Measurements from ENCODE around the gene SOCS7.

Gene SOCS7

DNA sequence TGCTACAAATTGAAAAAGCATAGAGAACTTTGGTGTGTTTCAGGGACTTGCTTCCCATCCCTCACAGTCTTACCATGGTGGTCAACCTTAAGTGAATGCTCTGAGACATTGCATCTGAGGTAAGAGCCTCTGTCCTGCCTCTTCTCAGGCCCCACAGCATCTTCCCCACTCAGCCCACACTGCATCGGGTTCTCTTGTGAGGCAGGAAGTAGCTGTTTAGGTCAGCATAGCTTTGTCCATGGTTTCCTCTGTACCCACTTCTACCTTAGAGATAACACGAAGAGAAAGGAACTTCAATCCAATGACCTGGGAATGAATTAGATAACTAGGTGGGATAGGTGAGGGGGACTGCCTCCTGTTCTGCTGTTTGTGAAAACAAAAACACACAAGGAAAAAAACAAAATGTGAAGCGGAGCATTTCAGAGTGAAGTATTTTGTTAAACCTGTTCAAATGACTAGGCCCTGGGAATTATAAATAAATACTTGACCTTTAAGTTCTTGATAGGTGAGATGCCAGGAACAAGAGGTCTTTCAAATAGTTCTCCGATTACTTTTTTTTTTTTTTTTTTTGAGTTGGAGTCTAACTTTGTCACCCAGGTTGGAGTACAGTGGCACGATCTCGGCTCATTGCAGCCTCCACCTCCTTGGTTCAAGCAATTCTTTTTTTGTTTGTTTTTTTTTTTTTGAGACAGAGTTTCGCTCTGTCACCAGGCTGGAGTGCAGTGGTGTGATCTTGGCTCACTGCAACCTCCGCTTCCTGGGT lies 17.7 kb downstream of the SOCS7 start:
- no peak for DNase-seq

GRCh38 chr17:38379448-38379847 lies 27.8 kb downstream of the SOCS7 start:
- DNase-seq: no peak

- DNase-seq: no peak
Measured at GRCh38 chr17:38395090-38395489, 43.4 kb downstream of the SOCS7 start.

GRCh38 chr17:38397227-38397626 lies 45.6 kb downstream of the SOCS7 start:
- no peak for DNase-seq

- DNase-seq: no peak
Measured at GRCh38 chr17:38400286-38400685, 48.6 kb downstream of the SOCS7 start.

DNA sequence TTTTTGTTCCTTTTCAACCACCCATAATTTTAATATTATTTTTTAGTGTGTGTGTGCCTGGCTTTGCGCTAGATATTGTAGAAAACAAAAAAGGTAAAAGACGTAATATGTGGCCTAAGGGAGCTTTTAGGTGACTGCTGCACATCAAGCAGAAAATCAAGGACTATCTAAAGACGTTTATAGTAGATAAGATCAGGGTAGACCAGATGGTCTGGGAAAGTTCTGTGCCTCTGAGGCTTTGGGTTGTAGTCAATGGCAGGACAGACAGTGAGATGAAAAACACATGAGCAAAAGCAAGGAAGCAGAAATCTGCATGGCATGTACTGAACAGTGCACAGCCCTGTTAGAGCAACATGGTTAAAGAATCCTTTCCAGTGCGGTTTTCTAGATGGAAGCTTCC lies 49.8 kb downstream of the SOCS7 start:
- DNase-seq: no peak

DNA sequence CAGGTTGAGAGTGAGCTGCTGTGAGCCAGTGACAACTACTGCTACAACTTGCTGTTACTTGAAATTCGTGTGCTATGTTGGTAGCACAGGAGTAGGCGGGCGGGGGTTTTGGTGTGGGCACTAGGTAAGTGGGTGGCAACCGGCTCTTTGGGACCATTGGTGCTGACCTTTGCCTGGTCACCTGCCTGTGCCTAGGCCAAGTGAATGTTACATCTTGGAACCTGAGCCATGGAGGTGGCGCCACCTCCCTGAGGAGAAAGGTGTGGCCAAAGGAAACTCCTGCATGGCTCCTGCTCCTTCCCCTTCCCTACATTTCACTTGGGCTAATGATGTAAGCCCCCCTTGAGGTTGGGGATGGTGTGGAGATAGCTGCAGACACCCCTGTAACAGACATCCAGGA lies 51.3 kb downstream of the SOCS7 start:
- DNase-seq: no peak

DNA sequence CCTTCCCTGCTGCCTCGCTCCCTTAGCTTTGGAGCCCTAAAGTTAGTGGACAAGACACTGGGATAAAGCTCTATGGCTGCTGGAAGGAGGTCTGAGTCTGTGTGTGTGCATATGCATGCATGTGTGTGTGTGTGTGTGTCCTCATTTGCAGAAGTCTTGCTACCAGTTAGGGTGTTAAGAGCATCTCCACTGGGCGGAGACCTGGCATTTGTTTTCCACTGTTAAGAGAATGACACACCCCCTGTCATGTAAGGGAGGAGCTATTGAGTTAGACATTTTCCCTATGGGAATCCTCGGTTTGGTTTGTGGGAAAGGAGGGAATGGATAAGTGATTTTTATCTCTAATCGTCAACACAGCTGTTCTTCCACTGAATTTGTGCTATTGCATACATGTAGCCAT lies 51.8 kb downstream of the SOCS7 start:
- no peak for DNase-seq

DNA sequence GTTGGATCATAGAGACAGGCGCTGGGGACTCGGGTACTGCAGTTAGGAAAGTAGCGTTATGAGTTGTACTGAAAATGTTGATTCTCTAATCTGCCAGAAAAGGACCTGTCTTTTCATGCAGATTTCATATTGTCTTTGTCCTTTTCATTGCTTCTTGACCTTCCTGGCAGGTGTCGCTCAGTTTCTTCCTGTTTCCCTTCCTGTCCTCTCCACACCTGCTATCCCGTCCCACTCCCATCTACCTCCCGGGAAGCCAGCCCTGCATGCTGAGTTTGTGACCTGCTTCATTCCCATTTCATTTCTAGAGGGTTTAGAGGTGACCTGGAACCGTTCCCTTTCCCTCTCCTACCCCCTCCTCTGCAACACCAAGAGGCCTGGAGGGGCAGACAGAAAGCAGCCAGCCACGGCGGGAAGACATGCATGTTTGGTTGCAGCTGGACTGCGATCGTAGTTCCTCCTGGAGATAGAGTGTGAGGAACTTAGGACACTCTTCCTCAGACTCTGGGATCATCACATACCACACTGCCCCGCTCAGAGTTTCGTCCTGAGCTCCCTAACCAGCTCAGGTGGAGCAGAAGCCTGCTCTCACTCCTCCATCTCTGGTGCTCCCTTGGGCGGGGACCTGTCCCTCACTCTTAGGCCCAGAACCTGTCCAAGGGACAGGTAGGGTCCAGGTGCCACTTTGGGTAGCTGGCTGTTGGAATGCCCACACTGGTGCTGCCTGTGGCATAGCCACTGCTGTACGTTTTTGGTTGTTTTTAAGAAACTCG lies 52.7 kb downstream of the SOCS7 start:
- DNase-seq: no peak

- no peak for DNase-seq
Measured at GRCh38 chr17:38405654-38406053, 54.0 kb downstream of the SOCS7 start.

DNA sequence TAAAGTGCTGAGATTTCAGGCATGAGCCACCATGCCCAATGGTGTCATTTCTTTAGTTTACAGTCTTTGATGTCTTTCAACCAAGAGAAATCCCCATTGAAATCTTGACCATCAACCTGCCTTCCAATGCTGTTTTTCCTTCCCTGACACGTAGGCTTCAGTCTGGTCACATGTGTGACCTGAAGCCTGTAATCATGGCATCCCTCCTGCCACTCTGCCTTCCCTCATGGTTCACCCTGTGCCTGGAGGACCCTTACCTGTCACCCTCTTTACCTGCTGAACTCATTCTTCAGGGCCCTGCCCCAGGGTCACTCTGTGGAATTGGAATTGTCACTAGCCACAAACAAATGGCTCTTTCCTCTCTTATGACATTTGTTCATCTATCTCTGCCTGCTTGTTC lies 58.6 kb downstream of the SOCS7 start:
- no peak for DNase-seq

- DNase-seq: no peak
Measured at GRCh38 chr17:38415250-38416194, 63.9 kb downstream of the SOCS7 start.

DNA sequence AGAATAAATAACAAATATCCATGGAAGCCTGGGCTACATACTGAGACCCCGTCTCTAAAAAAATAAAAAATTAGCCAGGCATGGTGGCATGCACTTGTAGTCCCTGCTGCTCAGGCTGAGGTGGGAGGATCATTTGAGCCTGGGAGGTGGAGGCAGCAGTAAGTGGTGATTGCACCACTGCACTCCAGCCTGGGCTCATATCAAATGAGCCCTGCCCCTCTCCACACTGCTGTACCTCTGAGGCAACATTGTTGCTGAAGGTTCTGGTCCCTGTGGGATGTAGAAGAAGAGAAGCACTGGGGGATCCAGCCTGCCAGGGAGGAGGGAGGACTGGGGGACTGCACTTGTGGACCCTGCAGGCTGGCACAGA lies 65.2 kb downstream of the SOCS7 start:
- DNase-seq: no peak

- no peak for DNase-seq
Measured at GRCh38 chr17:38417210-38417951, 65.7 kb downstream of the SOCS7 start.

- DNase-seq: no peak
Measured at GRCh38 chr17:38418062-38418692, 66.5 kb downstream of the SOCS7 start.

DNA sequence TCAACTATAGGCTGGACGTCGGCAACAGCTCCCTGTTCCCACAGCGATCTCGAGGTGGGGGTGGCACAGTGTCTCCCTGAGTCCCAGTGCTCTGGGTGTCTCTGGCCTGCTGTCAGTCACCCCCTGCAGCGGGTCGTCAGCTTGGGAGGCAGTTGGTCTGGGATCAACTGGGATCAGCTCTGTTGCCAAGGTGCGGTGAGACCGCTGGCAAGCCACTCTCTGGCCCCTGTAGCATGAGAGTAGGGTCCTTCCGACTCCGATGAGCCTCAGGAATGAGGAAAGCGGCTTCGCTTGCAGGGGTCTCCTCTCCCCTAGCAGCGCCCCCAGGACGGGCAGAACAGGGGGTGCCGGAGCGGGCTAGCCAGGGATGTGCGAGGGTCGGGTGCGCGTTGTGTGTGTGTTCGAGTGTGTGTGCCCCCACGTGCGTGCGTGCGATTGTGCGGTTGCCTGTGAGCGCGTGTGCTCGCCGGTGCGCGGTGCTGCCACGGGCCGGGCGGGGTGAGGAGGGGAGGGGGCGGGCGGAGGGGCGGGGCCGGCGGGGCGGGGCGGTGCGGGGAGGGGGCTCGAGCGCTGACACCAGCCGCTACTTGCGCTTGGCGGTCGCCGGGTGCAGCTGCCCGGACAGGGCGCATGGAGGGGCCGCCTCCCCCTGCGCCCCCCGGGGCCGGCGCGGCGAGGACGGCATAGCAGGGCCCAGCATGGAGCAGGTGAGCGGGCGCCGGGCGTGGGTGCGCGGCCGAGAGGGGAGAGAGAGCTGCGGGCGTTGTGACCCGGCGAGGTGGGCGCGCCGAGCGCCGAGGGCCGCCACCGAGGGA lies 67.3 kb downstream of the SOCS7 start:
- DNase-seq: no peak

GRCh38 chr17:38419508-38419981 lies 67.9 kb downstream of the SOCS7 start:
- no peak for DNase-seq

- DNase-seq: no peak
Measured at GRCh38 chr17:38420518-38420917, 68.9 kb downstream of the SOCS7 start.

GRCh38 chr17:38421171-38421841 lies 69.7 kb downstream of the SOCS7 start:
- no peak for DNase-seq

Data from GOT3 (cell line).